GM12878 (cell line): Measurements from ENCODE around the gene GRK6. TPM values are rescaled to one million over a fixed set of nuclear protein-coding genes. Genes with fewer than 3 reads are reported as not detected.

ENCODE experiments used
- ATF7 ChIP-seq: fragments of 450-650 bp; IDR thresholded peaks from 2 replicates; pipeline ENCODE4 v1.6.1; 2016; ENCODE audit warnings: low read depth, mild to moderate bottlenecking
- BCL11A ChIP-seq: IDR thresholded peaks from 2 replicates; pipeline ENCODE4 v1.6.1; 2011; ENCODE audit warnings: low read depth, low read length
- BCL3 ChIP-seq: IDR thresholded peaks from 2 replicates; pipeline ENCODE4 v1.6.1; 2011; ENCODE audit warnings: borderline replicate concordance, low read depth, mild to moderate bottlenecking, moderate library complexity, low read length; ENCODE audit not compliant: insufficient read depth, poor library complexity, severe bottlenecking
- CHD2 ChIP-seq: IDR thresholded peaks from 2 replicates; pipeline ENCODE4 v1.6.1; 2011; ENCODE audit warnings: low read depth, low read length, improper control_type of control experiment, borderline replicate concordance
- CREM ChIP-seq: IDR thresholded peaks from 2 replicates; pipeline ENCODE4 v1.6.1; 2014; ENCODE audit warnings: antibody characterized with exemption, low read depth
- JUNB ChIP-seq: IDR thresholded peaks from 2 replicates; pipeline ENCODE4 v1.6.1; 2016; ENCODE audit warnings: antibody characterized with exemption, mild to moderate bottlenecking
- KLF5 ChIP-seq: fragments of 450-650 bp; IDR thresholded peaks from 2 replicates; pipeline ENCODE4 v1.6.1; 2014; ENCODE audit warnings: mild to moderate bottlenecking; ENCODE audit not compliant: partially characterized antibody
- MXI1 ChIP-seq: fragments of 150-350 bp; IDR thresholded peaks from 2 replicates; pipeline ENCODE4 v1.6.1; 2011; ENCODE audit warnings: low read depth, mild to moderate bottlenecking, inconsistent platforms, low read length, improper control_type of control experiment
- MYC ChIP-seq: IDR thresholded peaks from 2 replicates; pipeline ENCODE4 v1.6.1; 2011; ENCODE audit warnings: mild to moderate bottlenecking, low read length, moderate library complexity, inconsistent platforms; ENCODE audit not compliant: insufficient read depth, insufficient replicate concordance, insufficient read length, severe bottlenecking
- NFIC ChIP-seq: IDR thresholded peaks from 2 replicates; pipeline ENCODE4 v1.6.1; 2012; ENCODE audit warnings: low read depth, mild to moderate bottlenecking, inconsistent platforms, low read length, moderate library complexity
- PBX3 ChIP-seq: IDR thresholded peaks from 2 replicates; pipeline ENCODE4 v1.6.1; 2011; ENCODE audit warnings: mild to moderate bottlenecking, low read depth, low read length, moderate library complexity; ENCODE audit not compliant: insufficient replicate concordance
- PKNOX1 ChIP-seq: fragments of 450-650 bp; IDR thresholded peaks from 2 replicates; pipeline ENCODE4 v1.6.1; 2016; ENCODE audit warnings: mild to moderate bottlenecking
- RELA ChIP-seq: fragments of 450-650 bp; IDR thresholded peaks from 2 replicates; pipeline ENCODE4 v1.8.0; 2014; ENCODE audit warnings: borderline replicate concordance; ENCODE audit not compliant: partially characterized antibody
- SIN3A ChIP-seq: IDR thresholded peaks from 2 replicates; pipeline ENCODE4 v1.6.1; 2012; ENCODE audit warnings: low read depth, low read length, improper control_type of control experiment
- SIX5 ChIP-seq: IDR thresholded peaks from 2 replicates; pipeline ENCODE4 v1.6.1; 2011; ENCODE audit warnings: mild to moderate bottlenecking, low read depth, low read length, moderate library complexity; ENCODE audit not compliant: severe bottlenecking
- SMAD5 ChIP-seq: IDR thresholded peaks from 2 replicates; pipeline ENCODE4 v1.6.1; 2016; ENCODE audit warnings: antibody characterized with exemption, low read depth
- SUPT20H ChIP-seq: IDR thresholded peaks from 2 replicates; pipeline ENCODE4 v1.6.1; 2011; ENCODE audit warnings: low read depth, mild to moderate bottlenecking, low read length, moderate library complexity, borderline replicate concordance; ENCODE audit not compliant: control insufficient read depth
- USF1 ChIP-seq: IDR thresholded peaks from 2 replicates; pipeline ENCODE4 v1.6.1; 2011; ENCODE audit warnings: borderline replicate concordance, low read depth, mild to moderate bottlenecking, moderate library complexity, mixed read lengths, low read length; ENCODE audit not compliant: insufficient read depth; ENCODE audit errors: extremely low read length
- ZBTB11 ChIP-seq: fragments of 450-650 bp; formaldehyde crosslinking; IDR thresholded peaks from 2 replicates; pipeline ENCODE4 v1.5.0; 2022; ENCODE audit warnings: mild to moderate bottlenecking, missing genetic modification characterization
- polyA plus RNA-seq, 11 experiments: library from polyadenylated mRNA; depleted of rRNA in 4 of 11; unstranded in 6 of 11; stranded (reverse) in 5 of 11; fragments of >200 nt; fragmentation: Nextera tagmentation in 4 of 11; fragmentation: Illumina TruSeq in 1 of 11; extraction: Ambion mirVana in 4 of 11; extraction: Trizol in 1 of 11; gene quantifications; 1 replicate in 1 of 11; 2 replicates in 10 of 11; pipeline versions ENCODE4 v1.2.1 to v1.2.3, GENCODE V29; 2011 to 2016; ENCODE audit warnings: inconsistent platforms in 2 of 11, missing spikeins in 2 of 11, low read depth in 1 of 11
- total RNA-seq, 4 experiments: library from RNA; depleted of rRNA in 3 of 4; stranded (reverse); fragments of >200 nt in 3 of 4; fragmentation: Illumina TruSeq in 1 of 4; extraction: Trizol in 1 of 4; gene quantifications; 2 replicates each; pipeline versions ENCODE4 v1.2.1 to v1.2.3, GENCODE V29; 2013 to 2021

The GRK6 gene
- total and polyA plus RNA-seq, 10 of the 15 experiments (the other 5 are each of a cell fraction or from before 2014, with no cell fraction given): 0.79 to 124 (median 41.6) TPM

GRCh38 chr5:177431317-177432142, 5.1 kb downstream of the GRK6 start (continued):
- TF ChIP-seq CREM (peak; percentile 65; the same call in 1 of the 2 replicates), SMAD5 (no peak), NFIC (no peak), SIX5 (no peak), RELA (no peak), ZBTB11 (CRISPR knock-in tag) (no peak), BCL3 (peak; percentile 5), PKNOX1 (0 out of 2 replicates have a peak, but pooled peaks have one; percentile 11), PBX3 (no peak), JUNB (no peak), CHD2 (peak; percentile 44; the same call in 1 of the 2 replicates), SUPT20H (no peak), KLF5 (no peak), MYC (peak; percentile 71), USF1 (no peak), BCL11A (no peak), MXI1 (0 out of 2 replicates have a peak, but pooled peaks have one; percentile 31), ATF7 (no peak), SIN3A (no peak)
